Peyer's patch (tissue), 4 donors: ENCODE results near the gene VPS50.

Experiments
- POLR2A ChIP-seq, 2 donors: fragments of 450-650 bp; IDR thresholded peaks; one replicate each; pipeline ENCODE4 v1.5.1; 2017; ENCODE audit warnings: antibody characterized with exemption in 2 of 2, mild to moderate bottlenecking in 2 of 2, moderate library complexity in 2 of 2
- TF ChIP-seq, protein P1 (sequence below), 6 experiments: fragments of 450-650 bp in 4 of 6; fragments of 200-600 bp in 2 of 6; sonication (generic) in 1 of 6; IDR thresholded peaks; one replicate each; pipeline ENCODE4 v1.5.1; 2017 to 2019; ENCODE audit warnings: antibody characterized with exemption in 6 of 6, mild to moderate bottlenecking in 3 of 6, moderate library complexity in 1 of 6

DNA sequence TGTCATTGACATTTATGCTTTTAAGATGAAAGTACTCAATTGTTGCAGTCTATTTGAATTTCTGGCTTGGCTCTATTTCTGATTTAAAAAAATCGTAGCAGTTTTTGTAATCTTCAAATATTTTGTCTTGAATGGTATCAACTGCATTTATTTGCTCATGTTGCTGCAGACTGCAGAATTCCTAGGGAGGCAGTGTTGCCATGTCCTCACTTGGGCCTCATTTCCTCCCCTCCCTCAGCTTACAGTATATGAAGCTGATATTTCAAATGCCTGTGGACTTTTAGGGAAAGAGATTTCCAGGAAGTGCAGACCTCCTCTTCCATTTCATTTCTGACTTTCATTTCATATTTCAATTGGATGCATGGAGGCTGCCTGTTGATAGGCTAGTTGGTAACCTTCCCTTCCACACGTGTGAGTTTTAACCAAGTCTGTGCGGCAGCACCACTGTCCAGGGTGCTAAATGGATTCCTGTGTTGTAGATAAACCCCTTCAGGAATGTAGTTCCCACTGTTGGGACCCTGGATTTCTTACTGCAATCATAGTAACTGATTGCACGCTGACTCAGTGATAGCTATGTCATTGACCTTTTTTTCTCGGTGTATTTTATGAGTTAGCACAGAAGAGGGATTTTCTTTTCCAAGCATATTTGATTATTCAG, 17.5 kb downstream of the VPS50 start:
- TF ChIP-seq POLR2A (IDR thresholded peaks at IDR 0.05) = no peak
- TF ChIP-seq, protein P1, sequence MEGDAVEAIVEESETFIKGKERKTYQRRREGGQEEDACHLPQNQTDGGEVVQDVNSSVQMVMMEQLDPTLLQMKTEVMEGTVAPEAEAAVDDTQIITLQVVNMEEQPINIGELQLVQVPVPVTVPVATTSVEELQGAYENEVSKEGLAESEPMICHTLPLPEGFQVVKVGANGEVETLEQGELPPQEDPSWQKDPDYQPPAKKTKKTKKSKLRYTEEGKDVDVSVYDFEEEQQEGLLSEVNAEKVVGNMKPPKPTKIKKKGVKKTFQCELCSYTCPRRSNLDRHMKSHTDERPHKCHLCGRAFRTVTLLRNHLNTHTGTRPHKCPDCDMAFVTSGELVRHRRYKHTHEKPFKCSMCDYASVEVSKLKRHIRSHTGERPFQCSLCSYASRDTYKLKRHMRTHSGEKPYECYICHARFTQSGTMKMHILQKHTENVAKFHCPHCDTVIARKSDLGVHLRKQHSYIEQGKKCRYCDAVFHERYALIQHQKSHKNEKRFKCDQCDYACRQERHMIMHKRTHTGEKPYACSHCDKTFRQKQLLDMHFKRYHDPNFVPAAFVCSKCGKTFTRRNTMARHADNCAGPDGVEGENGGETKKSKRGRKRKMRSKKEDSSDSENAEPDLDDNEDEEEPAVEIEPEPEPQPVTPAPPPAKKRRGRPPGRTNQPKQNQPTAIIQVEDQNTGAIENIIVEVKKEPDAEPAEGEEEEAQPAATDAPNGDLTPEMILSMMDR (IDR thresholded peaks at IDR 0.05) = no peak
